Hepatic stellate cell (primary cell): Measurements from ENCODE around the gene LRRC72.
"Not testable (repeated sequence)": the region's sequence is repeated elsewhere in the genome, so short reads cannot be mapped to it uniquely, and the experiment has no call there.

Experiments used
- DNase-seq: peaks from one replicate; pipeline ENCODE4 v3.0.0; 2011; ENCODE audit warnings: low spot score

The LRRC72 gene

GRCh38 chr7:16581286-16581685 is 54.7 kb downstream of the LRRC72 start:
- DNase-seq: no peak

GRCh38 chr7:16583834-16584233 is 57.2 kb downstream of the LRRC72 start:
- DNase-seq: no peak

- no peak for DNase-seq
These were observed 58.9 kb downstream of the LRRC72 start for GRCh38 chr7:16585540-16585939.

- DNase-seq: no peak
These were observed 59.7 kb downstream of the LRRC72 start for GRCh38 chr7:16586081-16586874.

- no peak for DNase-seq
These were observed 60.5 kb downstream of the LRRC72 start for GRCh38 chr7:16587129-16587528.

GRCh38 chr7:16587790-16588189 is 61.2 kb downstream of the LRRC72 start:
- DNase-seq: no peak

GRCh38 chr7:16589881-16590280 is 63.3 kb downstream of the LRRC72 start:
- DNase-seq: no peak

GRCh38 chr7:16590424-16590823 is 63.8 kb downstream of the LRRC72 start:
- no peak for DNase-seq

GRCh38 chr7:16592395-16592794 is 65.8 kb downstream of the LRRC72 start:
- no peak for DNase-seq

GRCh38 chr7:16594061-16594460 is 67.4 kb downstream of the LRRC72 start:
- peak; percentile 6 for DNase-seq

GRCh38 chr7:16594676-16595075 is 68.1 kb downstream of the LRRC72 start:
- DNase-seq: no peak

- DNase-seq: not testable (repeated sequence)
These were observed 69.0 kb downstream of the LRRC72 start for GRCh38 chr7:16595596-16595995.

GRCh38 chr7:16598015-16598414 is 71.4 kb downstream of the LRRC72 start:
- DNase-seq: no peak

GRCh38 chr7:16599860-16600259 is 73.2 kb downstream of the LRRC72 start:
- no peak for DNase-seq

- no peak for DNase-seq
These were observed 77.0 kb downstream of the LRRC72 start for GRCh38 chr7:16603633-16604032.

- DNase-seq: no peak
These were observed 77.4 kb downstream of the LRRC72 start for GRCh38 chr7:16604054-16604453.

GRCh38 chr7:16606704-16607103 is 80.1 kb downstream of the LRRC72 start:
- no peak for DNase-seq

GRCh38 chr7:16609842-16610450 is 83.3 kb downstream of the LRRC72 start:
- DNase-seq: no peak

- no peak for DNase-seq
These were observed 85.1 kb downstream of the LRRC72 start for GRCh38 chr7:16611711-16612110.

GRCh38 chr7:16615228-16615627 is 88.6 kb downstream of the LRRC72 start:
- DNase-seq: no peak

GRCh38 chr7:16616122-16616521 is 89.5 kb downstream of the LRRC72 start:
- DNase-seq: no peak

GRCh38 chr7:16616542-16616941 is 89.9 kb downstream of the LRRC72 start:
- no peak for DNase-seq

GRCh38 chr7:16619979-16620408 is 93.4 kb downstream of the LRRC72 start:
- no peak for DNase-seq

- no peak for DNase-seq
These were observed 99.8 kb downstream of the LRRC72 start for GRCh38 chr7:16626388-16626787.
